ENCODE results near the gene B4GALNT4. TPM values are rescaled to one million over a fixed set of nuclear protein-coding genes. Genes with fewer than 3 reads are reported as not detected.
"Not testable (repeated sequence)": the region's sequence is repeated elsewhere in the genome, so short reads cannot be mapped to it uniquely, and the experiment has no call there.

The B4GALNT4 gene
- total RNA-seq, 1 donor, result 2.2 TPM

GRCh38 chr11:328012-328411, 41.3 kb upstream of the B4GALNT4 start:
- Histone ChIP-seq H2AFZ (ENCODE audit: low read length) (no peak overlapping the region), H3K79me2 (ENCODE audit: insufficient read depth, low read length) (no peaks in the 10 kb centered on the region)

GRCh38 chr11:328516-329100, 40.7 kb upstream of the B4GALNT4 start:
- not testable (repeated sequence) for H3K27ac ChIP-seq (ENCODE audit: low read depth, low read length); H2AFZ ChIP-seq (ENCODE audit: low read length)

More at GRCh38 chr11:328012-328411, 41.3 kb upstream of the B4GALNT4 start:
- Histone ChIP-seq H4K20me1 (ENCODE audit: insufficient read depth, low read length) (no peaks in the 10 kb centered on the region), H3K36me3 (ENCODE audit: insufficient read depth, low read length) (no peaks in the 10 kb centered on the region), H3K4me3 (ENCODE audit: insufficient read depth, low read length) (no peak overlapping the region), H3K27ac (ENCODE audit: low read depth, low read length) (no peak overlapping the region), H3K27me3 (ENCODE audit: insufficient read depth, low read length) (no peaks in the 10 kb centered on the region), H3K9me3 (ENCODE audit: low read depth, low read length) (no peaks in the 10 kb centered on the region), H3K4me2 (ENCODE audit: insufficient read depth, low read length) (no peak overlapping the region), H3K4me1 (ENCODE audit: insufficient read depth, low read length) (peaks cover 14% of the 10 kb centered on the region)
- no peak for TF ChIP-seq CTCF (IDR thresholded peaks at IDR 0.05; ENCODE audit: extremely low read depth, low read depth, low read length)
- peak; percentile 30 for DNase-seq (ENCODE audit: insufficient read length, low spot score, missing footprints)

GRCh38 chr11:329886-330253, 39.4 kb upstream of the B4GALNT4 start:
- Histone ChIP-seq H2AFZ (ENCODE audit: low read length) (no peak overlapping the region), H4K20me1 (ENCODE audit: insufficient read depth, low read length) (no peaks in the 10 kb centered on the region), H3K27me3 (ENCODE audit: insufficient read depth, low read length) (no peaks in the 10 kb centered on the region), H3K79me2 (ENCODE audit: insufficient read depth, low read length) (no peaks in the 10 kb centered on the region), H3K36me3 (ENCODE audit: insufficient read depth, low read length) (no peaks in the 10 kb centered on the region), H3K4me3 (ENCODE audit: insufficient read depth, low read length) (no peak overlapping the region), H3K27ac (ENCODE audit: low read depth, low read length) (no peak overlapping the region), H3K9me3 (ENCODE audit: low read depth, low read length) (no peaks in the 10 kb centered on the region), H3K4me1 (ENCODE audit: insufficient read depth, low read length) (peaks cover 10% of the 10 kb centered on the region), H3K4me2 (ENCODE audit: insufficient read depth, low read length) (no peak overlapping the region)
- TF ChIP-seq CTCF (IDR thresholded peaks at IDR 0.05; ENCODE audit: extremely low read depth, low read depth, low read length), result no peak
- DNase-seq (ENCODE audit: insufficient read length, low spot score, missing footprints), result no peak

More at GRCh38 chr11:328516-329100, 40.7 kb upstream of the B4GALNT4 start:
- peaks cover 14% of the 10 kb centered on the region for H3K4me1 ChIP-seq (ENCODE audit: insufficient read depth, low read length)
- DNase-seq (ENCODE audit: insufficient read length, low spot score, missing footprints); H4K20me1 ChIP-seq (ENCODE audit: insufficient read depth, low read length); H3K4me3 ChIP-seq (ENCODE audit: insufficient read depth, low read length); H3K79me2 ChIP-seq (ENCODE audit: insufficient read depth, low read length); H3K27me3 ChIP-seq (ENCODE audit: insufficient read depth, low read length); H3K4me2 ChIP-seq (ENCODE audit: insufficient read depth, low read length); H3K9me3 ChIP-seq (ENCODE audit: low read depth, low read length); H3K36me3 ChIP-seq (ENCODE audit: insufficient read depth, low read length): not testable (repeated sequence)

GRCh38 chr11:330307-330693, 39.0 kb upstream of the B4GALNT4 start:
- Histone ChIP-seq H3K9me3 (ENCODE audit: low read depth, low read length) (no peaks in the 10 kb centered on the region), H3K79me2 (ENCODE audit: insufficient read depth, low read length) (no peaks in the 10 kb centered on the region), H3K36me3 (ENCODE audit: insufficient read depth, low read length) (no peaks in the 10 kb centered on the region), H3K4me3 (ENCODE audit: insufficient read depth, low read length) (no peak overlapping the region), H3K4me1 (ENCODE audit: insufficient read depth, low read length) (peaks cover 8% of the 10 kb centered on the region), H3K4me2 (ENCODE audit: insufficient read depth, low read length) (no peak overlapping the region), H4K20me1 (ENCODE audit: insufficient read depth, low read length) (no peaks in the 10 kb centered on the region), H2AFZ (ENCODE audit: low read length) (no peak overlapping the region), H3K27me3 (ENCODE audit: insufficient read depth, low read length) (no peaks in the 10 kb centered on the region), H3K27ac (ENCODE audit: low read depth, low read length) (no peak overlapping the region)
- TF ChIP-seq CTCF (IDR thresholded peaks at IDR 0.05; ENCODE audit: extremely low read depth, low read depth, low read length), result no peak
- peak; percentile 62 for DNase-seq (ENCODE audit: insufficient read length, low spot score, missing footprints)
